Measurements from ENCODE around the gene GRIA1.

Gene GRIA1

GRCh38 chr5:153490118-153491037 is at the start of gene GRIA1:
TSS of gene GRIA1 (plus strand) at chr5:153490670.
- DNase-seq (ENCODE audit: low read depth in 2 of 2), result no peak

GRCh38 chr5:153445875-153446579 is 44.4 kb upstream of the GRIA1 start:
- DNase-seq (ENCODE audit: low read depth in 2 of 2), result no peak

GRCh38 chr5:153447534-153447933 is 42.9 kb upstream of the GRIA1 start:
- DNase-seq (ENCODE audit: low read depth in 2 of 2), result no peak

- no peak for DNase-seq (ENCODE audit: low read depth in 2 of 2)
These were observed 34.1 kb upstream of the GRIA1 start for GRCh38 chr5:153456354-153456753.

- DNase-seq (ENCODE audit: low read depth in 2 of 2), result no peak
These were observed 33.5 kb upstream of the GRIA1 start for GRCh38 chr5:153456993-153457392.

- no peak for DNase-seq (ENCODE audit: low read depth in 2 of 2)
These were observed 32.2 kb upstream of the GRIA1 start for GRCh38 chr5:153458268-153458667.

- no peak for DNase-seq (ENCODE audit: low read depth in 2 of 2)
These were observed 31.3 kb upstream of the GRIA1 start for GRCh38 chr5:153459051-153459743.

- no peak for DNase-seq (ENCODE audit: low read depth in 2 of 2)
These were observed 30.0 kb upstream of the GRIA1 start for GRCh38 chr5:153460421-153460820.

GRCh38 chr5:153461341-153461740 is 29.1 kb upstream of the GRIA1 start:
- DNase-seq (ENCODE audit: low read depth in 2 of 2), result no peak

GRCh38 chr5:153463806-153464205 is 26.7 kb upstream of the GRIA1 start:
- DNase-seq (ENCODE audit: low read depth in 2 of 2), result no peak

- no peak for DNase-seq (ENCODE audit: low read depth in 2 of 2)
These were observed 22.9 kb upstream of the GRIA1 start for GRCh38 chr5:153467546-153467945.

GRCh38 chr5:153469423-153469822 is 21.0 kb upstream of the GRIA1 start:
- DNase-seq (ENCODE audit: low read depth in 2 of 2), result no peak

GRCh38 chr5:153470736-153471135 is 19.7 kb upstream of the GRIA1 start:
- DNase-seq (ENCODE audit: low read depth in 2 of 2), result no peak

GRCh38 chr5:153476767-153477166 is 13.7 kb upstream of the GRIA1 start:
- DNase-seq (ENCODE audit: low read depth in 2 of 2), result no peak

GRCh38 chr5:153480401-153480800 is 10.1 kb upstream of the GRIA1 start:
- no peak for DNase-seq (ENCODE audit: low read depth in 2 of 2)

GRCh38 chr5:153483482-153483881 is 7.0 kb upstream of the GRIA1 start:
- DNase-seq (ENCODE audit: low read depth in 2 of 2), result no peak

- no peak for DNase-seq (ENCODE audit: low read depth in 2 of 2)
These were observed 4.8 kb upstream of the GRIA1 start for GRCh38 chr5:153485641-153486040.

- no peak for DNase-seq (ENCODE audit: low read depth in 2 of 2)
These were observed 3.7 kb upstream of the GRIA1 start for GRCh38 chr5:153486771-153487170.

- DNase-seq (ENCODE audit: low read depth in 2 of 2), result no peak
These were observed 859 bp upstream of the GRIA1 start for GRCh38 chr5:153489611-153490010.

- no peak for DNase-seq (ENCODE audit: low read depth in 2 of 2)
These were observed 721 bp downstream of the GRIA1 start for GRCh38 chr5:153491038-153491744.

- DNase-seq (ENCODE audit: low read depth in 2 of 2), result no peak
These were observed 1.4 kb downstream of the GRIA1 start for GRCh38 chr5:153491856-153492255.

- DNase-seq (ENCODE audit: low read depth in 2 of 2), result no peak
These were observed 6.4 kb downstream of the GRIA1 start for GRCh38 chr5:153496835-153497234.

Data from stimulated activated CD8-positive, alpha-beta memory T cell treated with anti-CD3 and anti-CD28 coated beads, Interleukin-2, amount 100 ng/mL, for 1 hour (primary cell).